ENCODE measurements around the gene PIK3CD. TPM values are rescaled to one million over a fixed set of nuclear protein-coding genes. Genes with fewer than 3 reads are reported as not detected.
A peak's percentile ranks its signal among the peaks of the same experiment; 100 is the strongest.
"Not testable (repeated sequence)": the region's sequence is repeated elsewhere in the genome, so short reads cannot be mapped to it uniquely, and the experiment has no call there.

Gene PIK3CD
- total and polyA plus RNA-seq, 9 donors, result 1.4 to 3.5 (median 2.2) TPM

DNA sequence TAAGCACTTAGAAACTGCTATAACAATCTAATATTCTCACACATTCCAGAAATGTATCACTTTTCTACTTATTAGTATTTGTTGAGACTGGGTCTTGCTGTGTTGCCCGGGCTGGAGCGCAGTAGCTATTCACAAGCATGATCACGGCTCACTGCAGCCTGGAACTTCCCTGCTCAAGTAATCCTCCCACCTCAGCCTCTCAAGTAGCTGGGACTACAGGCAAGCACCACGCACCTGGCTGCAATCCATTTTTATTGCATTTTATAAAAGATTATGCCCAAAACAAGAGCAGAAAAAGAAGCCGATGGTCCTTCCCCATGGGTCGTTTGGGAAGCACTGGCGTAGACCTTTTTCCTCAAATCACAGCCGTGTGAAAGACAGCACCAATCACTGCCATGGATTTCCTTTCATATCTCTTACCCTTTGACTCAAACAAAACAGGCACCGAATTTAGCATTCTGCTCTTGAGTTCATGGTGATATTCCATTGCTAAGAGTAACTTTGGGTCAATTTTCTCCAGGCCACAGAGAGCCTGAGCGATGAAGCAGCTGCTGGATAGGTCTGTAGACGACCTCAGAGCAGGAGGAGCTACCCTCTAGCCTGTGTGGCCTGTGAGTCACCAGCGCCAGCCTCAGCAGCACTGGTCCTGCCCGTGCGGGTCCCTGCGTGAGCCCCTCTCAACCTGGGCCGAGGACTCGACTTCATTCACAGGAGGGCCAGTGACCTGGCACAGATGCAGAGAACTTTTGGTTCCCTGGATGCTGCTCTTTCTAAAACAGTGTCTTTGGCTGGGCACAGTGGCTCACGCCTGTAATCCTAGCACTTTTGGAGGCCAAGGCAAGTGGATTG lies 80.8 kb downstream of the PIK3CD start:
- H3K9me3 ChIP-seq (replicated peaks; ENCODE audit: control insufficient read depth, low read depth, low read length), result no peaks in the 10 kb centered on the region
- no peak overlapping the region for H3K27ac ChIP-seq (ENCODE audit: low read length)
- H3K4me1 ChIP-seq (ENCODE audit: control insufficient read depth, insufficient read depth, low read length), result no peaks in the 10 kb centered on the region
- peaks cover 86% of the 10 kb centered on the region for H3K36me3 ChIP-seq (ENCODE audit: control insufficient read depth, insufficient read depth, low read length)
- DNase-seq, result no peak
- H3K4me3 ChIP-seq (ENCODE audit: low read length), result no peak overlapping the region
- H3K27me3 ChIP-seq (ENCODE audit: control insufficient read depth, insufficient read depth, low read length), result no peaks in the 10 kb centered on the region
- WGBS (ENCODE audit: insufficient coverage), result 90% methylated on average over 18 of the region's 18 CpGs

DNA sequence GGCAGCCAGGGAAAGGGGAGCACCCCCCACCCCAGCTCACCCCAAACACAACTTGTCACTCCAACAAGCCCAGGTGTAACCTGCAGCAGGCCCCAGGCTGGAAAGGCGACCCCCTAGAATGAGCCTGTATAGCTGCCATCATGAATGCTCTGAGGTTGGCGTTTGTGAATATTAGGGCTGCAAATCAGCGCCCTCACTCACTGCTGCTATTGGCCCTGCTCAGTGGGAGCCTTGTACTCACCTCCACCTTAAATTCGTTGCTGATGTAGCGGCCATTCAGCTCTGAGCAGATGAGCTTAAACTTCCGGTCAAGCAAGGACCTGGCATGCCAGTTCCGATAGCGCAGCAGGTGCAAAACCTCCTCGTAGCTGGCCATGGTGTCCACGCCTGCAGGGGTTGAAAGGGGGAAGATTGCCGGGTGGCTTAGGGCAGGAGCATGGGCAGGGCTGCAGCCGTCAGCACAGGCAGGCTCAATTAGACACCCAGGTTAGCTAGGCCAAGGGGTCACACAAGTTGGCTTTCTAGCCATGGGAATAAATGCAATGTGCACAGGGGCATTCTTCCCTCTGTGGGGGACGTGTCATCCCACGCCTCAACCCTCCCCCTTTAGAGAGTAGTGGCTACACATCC lies 81.7 kb downstream of the PIK3CD start:
- Histone ChIP-seq H3K27me3 (ENCODE audit: control insufficient read depth, insufficient read depth, low read length) (no peaks in the 10 kb centered on the region), H3K27ac (ENCODE audit: low read length) (no peak overlapping the region), H3K4me1 (ENCODE audit: control insufficient read depth, insufficient read depth, low read length) (no peaks in the 10 kb centered on the region), H3K4me3 (ENCODE audit: low read length) (no peak overlapping the region), H3K9me3 (replicated peaks; ENCODE audit: control insufficient read depth, low read depth, low read length) (no peaks in the 10 kb centered on the region), H3K36me3 (ENCODE audit: control insufficient read depth, insufficient read depth, low read length) (peaks cover 87% of the 10 kb centered on the region)
- WGBS (ENCODE audit: insufficient coverage), result 93% methylated on average over 12 of the region's 14 CpGs
- DNase-seq, result no peak

DNA sequence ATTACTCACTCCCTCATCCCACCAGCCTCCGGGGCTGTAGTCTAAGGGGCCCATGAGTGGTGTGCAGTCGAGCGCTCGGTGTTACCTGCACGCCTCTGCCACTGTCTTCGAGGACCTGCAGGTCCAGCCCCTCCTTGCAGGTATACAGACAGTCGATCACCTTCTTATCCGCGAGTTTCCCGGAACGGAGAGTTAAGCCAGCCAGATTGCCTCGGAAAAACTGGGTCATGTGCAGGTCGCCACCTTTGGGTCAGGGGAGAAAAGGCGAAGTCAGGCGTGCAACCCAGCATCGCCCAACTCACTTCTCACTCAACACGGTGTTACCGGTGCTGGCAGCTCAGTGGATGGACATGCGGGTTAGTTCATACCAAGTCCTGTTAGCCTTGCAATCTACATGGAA lies 84.3 kb downstream of the PIK3CD start:
- WGBS (ENCODE audit: insufficient coverage), result 94% methylated on average over 16 of the region's 19 CpGs
- Histone ChIP-seq H3K27me3 (ENCODE audit: control insufficient read depth, insufficient read depth, low read length) (no peaks in the 10 kb centered on the region), H3K4me1 (ENCODE audit: control insufficient read depth, insufficient read depth, low read length) (no peaks in the 10 kb centered on the region), H3K4me3 (ENCODE audit: low read length) (no peak overlapping the region), H3K36me3 (ENCODE audit: control insufficient read depth, insufficient read depth, low read length) (peaks cover 77% of the 10 kb centered on the region), H3K9me3 (replicated peaks; ENCODE audit: control insufficient read depth, low read depth, low read length) (no peaks in the 10 kb centered on the region), H3K27ac (ENCODE audit: low read length) (no peak overlapping the region)
- no peak for DNase-seq

DNA sequence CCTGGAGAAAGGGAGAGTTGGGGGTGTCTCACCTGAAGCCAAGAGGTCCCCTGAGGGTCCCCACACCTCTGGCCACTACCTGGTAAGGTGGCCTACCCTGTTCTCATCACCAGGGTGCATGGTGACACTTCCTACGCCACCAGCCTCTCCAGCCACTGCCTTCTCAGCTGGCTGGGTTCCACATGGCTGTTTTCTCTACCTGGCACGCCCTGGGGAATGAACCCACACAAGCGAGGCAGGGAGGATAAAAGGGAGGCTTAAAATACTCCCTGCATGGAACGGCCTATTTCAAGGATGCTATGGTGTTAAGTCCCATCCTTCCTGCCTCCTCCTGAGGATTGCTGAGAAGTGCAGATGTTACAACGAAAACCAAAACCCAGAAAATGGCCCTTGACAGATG lies 84.7 kb downstream of the PIK3CD start:
- 100% methylated on average over 1 of the region's 5 CpGs for WGBS (ENCODE audit: insufficient coverage)

DNA sequence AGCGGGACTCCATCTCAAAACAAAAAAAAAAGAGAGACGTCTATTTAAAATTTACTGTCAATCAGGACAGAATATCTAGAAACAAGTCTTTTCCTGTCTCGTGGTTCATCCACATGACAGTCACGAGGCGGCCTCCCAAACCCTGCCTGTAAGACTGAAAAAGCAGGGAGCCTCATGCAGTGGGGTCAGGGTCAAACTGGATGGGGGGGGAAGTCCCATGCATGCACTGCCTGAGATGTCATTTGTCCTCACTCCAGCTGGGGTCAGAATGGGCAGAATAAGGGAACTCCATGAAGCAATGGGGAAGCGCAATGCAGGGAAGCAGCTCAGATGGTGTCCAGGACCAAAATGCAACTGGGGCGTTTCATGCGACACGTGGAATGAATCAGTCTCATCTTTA lies 85.5 kb downstream of the PIK3CD start:
- H3K27me3 ChIP-seq (ENCODE audit: control insufficient read depth, insufficient read depth, low read length), result no peaks in the 10 kb centered on the region
- no peaks in the 10 kb centered on the region for H3K4me1 ChIP-seq (ENCODE audit: control insufficient read depth, insufficient read depth, low read length)
- no peak overlapping the region for H3K27ac ChIP-seq (ENCODE audit: low read length)
- DNase-seq, result peak; percentile 44
- H3K9me3 ChIP-seq (replicated peaks; ENCODE audit: control insufficient read depth, low read depth, low read length), result no peaks in the 10 kb centered on the region
- no peak overlapping the region for H3K4me3 ChIP-seq (ENCODE audit: low read length)
- peaks cover 78% of the 10 kb centered on the region for H3K36me3 ChIP-seq (ENCODE audit: control insufficient read depth, insufficient read depth, low read length)
- 80% methylated on average over 2 of the region's 9 CpGs for WGBS (ENCODE audit: insufficient coverage)

More for the DNA sequence above, 84.7 kb downstream of the PIK3CD start:
- Histone ChIP-seq H3K4me3 (ENCODE audit: low read length) (no peak overlapping the region), H3K27ac (ENCODE audit: low read length) (no peak overlapping the region), H3K27me3 (ENCODE audit: control insufficient read depth, insufficient read depth, low read length) (no peaks in the 10 kb centered on the region), H3K9me3 (replicated peaks; ENCODE audit: control insufficient read depth, low read depth, low read length) (no peaks in the 10 kb centered on the region), H3K36me3 (ENCODE audit: control insufficient read depth, insufficient read depth, low read length) (peaks cover 77% of the 10 kb centered on the region), H3K4me1 (ENCODE audit: control insufficient read depth, insufficient read depth, low read length) (no peaks in the 10 kb centered on the region)
- no peak for DNase-seq

DNA sequence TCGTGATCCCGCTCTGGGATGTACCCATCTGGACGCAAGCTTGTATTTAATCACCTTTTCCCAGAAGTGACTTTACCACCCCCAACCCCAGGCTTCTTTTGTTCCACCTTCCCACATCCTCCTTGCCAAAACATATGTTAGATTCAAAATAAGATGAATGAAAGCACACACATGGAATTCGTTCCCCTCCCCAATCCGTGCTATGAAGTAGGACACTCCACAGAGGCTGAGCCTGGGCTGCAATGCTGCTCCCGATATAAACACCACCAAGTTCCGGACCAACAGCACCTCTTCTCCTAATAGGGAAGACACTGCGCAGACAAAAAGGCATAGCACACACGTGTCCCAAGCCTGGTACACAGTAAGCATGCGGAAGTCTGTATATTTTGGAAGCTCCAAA lies 86.1 kb downstream of the PIK3CD start:
- no peak overlapping the region for H3K27ac ChIP-seq (ENCODE audit: low read length)
- no peak for DNase-seq
- no peaks in the 10 kb centered on the region for H3K9me3 ChIP-seq (replicated peaks; ENCODE audit: control insufficient read depth, low read depth, low read length)
- no peaks in the 10 kb centered on the region for H3K27me3 ChIP-seq (ENCODE audit: control insufficient read depth, insufficient read depth, low read length)
- no peaks in the 10 kb centered on the region for H3K4me1 ChIP-seq (ENCODE audit: control insufficient read depth, insufficient read depth, low read length)
- H3K36me3 ChIP-seq (ENCODE audit: control insufficient read depth, insufficient read depth, low read length), result peaks cover 74% of the 10 kb centered on the region
- 59% methylated on average over 7 of the region's 10 CpGs for WGBS (ENCODE audit: insufficient coverage)
- H3K4me3 ChIP-seq (ENCODE audit: low read length), result no peak overlapping the region

DNA sequence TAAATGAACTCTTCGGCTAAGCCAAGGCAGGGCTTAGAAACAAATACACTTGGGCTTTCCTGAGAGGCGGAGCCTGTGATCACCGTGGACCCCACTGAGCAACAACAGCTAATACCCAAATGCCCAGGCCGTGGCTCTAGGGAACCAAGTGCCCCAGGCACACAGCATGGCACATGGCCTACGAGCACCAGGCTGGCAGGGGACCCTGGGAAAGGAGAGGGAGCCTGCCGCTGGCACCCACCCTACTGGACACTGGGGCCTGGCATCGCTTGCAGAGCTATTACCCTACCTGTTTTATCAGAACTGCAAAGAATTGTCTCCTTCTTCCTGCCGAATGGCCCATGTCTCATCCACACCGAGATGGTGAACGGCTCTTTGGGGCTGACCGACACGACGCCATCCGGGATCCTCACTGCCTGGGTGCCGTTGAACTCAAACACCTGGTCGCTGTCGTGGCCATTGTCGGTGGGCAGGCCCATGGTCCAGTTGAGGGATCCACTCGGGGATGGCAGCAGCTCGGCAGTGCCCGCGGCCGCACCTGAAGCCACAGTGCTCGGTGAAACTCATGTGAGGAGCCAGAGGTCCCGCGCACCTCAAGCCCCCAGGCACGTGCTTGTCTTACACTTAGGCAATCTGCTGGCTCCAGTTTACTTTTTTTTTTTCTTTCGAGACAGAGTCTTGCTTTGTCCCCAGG lies 92.7 kb downstream of the PIK3CD start:
- WGBS (ENCODE audit: insufficient coverage), result 95% methylated on average over 22 of the region's 28 CpGs
- H3K36me3 ChIP-seq (ENCODE audit: control insufficient read depth, insufficient read depth, low read length), result peaks cover 67% of the 10 kb centered on the region
- DNase-seq, result no peak
- H3K4me3 ChIP-seq (ENCODE audit: low read length), result no peak overlapping the region
- H3K4me1 ChIP-seq (ENCODE audit: control insufficient read depth, insufficient read depth, low read length), result no peaks in the 10 kb centered on the region
- H3K9me3 ChIP-seq (replicated peaks; ENCODE audit: control insufficient read depth, low read depth, low read length), result no peaks in the 10 kb centered on the region
- H3K27me3 ChIP-seq (ENCODE audit: control insufficient read depth, insufficient read depth, low read length), result no peaks in the 10 kb centered on the region
- H3K27ac ChIP-seq (ENCODE audit: low read length), result no peak overlapping the region

DNA sequence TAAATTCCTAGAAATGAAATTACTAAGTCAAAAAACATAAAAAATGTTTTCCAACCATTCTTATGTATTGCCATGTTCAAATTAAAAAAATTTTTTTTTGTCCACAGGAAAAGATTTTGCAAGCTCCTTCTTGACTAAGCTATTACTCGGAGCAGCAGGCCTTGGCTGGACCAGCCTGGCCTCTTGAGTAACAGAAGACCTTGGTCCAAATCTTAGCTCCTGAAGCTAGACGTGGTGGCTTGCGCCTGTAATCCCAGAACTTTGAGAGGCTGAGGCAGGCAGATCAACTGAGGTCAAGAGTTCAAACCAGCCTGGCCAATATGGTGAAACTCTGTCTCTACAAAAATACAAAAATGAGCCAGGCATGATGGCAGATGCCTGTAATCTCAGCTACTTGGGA lies 94.7 kb downstream of the PIK3CD start:
- WGBS (ENCODE audit: insufficient coverage), result 79% methylated on average over 2 of the region's 3 CpGs
- peaks cover 68% of the 10 kb centered on the region for H3K36me3 ChIP-seq (ENCODE audit: control insufficient read depth, insufficient read depth, low read length)

DNA sequence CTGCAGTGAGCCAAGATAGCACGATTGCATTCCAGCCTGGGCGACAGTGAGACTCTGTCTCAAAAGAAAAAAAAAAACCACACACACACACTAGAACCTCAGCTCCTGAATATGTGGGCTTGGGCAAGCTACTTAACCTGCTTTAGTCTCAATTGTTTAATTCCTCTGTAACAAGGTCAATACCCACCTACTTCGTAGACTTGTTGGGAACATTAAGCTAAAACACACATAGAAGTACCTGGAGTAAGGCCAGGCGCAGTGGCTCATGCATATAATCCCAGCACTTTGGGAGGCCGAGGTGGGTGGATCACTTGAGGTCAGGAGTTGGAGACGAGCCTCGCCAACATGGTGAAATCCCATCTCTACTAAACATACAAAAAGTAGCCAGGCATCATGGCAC lies 95.1 kb downstream of the PIK3CD start:
- Histone ChIP-seq H3K36me3 (ENCODE audit: control insufficient read depth, insufficient read depth, low read length) (peaks cover 66% of the 10 kb centered on the region), H3K27ac (ENCODE audit: low read length) (no peak overlapping the region), H3K4me1 (ENCODE audit: control insufficient read depth, insufficient read depth, low read length) (no peaks in the 10 kb centered on the region), H3K9me3 (replicated peaks; ENCODE audit: control insufficient read depth, low read depth, low read length) (no peaks in the 10 kb centered on the region), H3K4me3 (ENCODE audit: low read length) (no peak overlapping the region), H3K27me3 (ENCODE audit: control insufficient read depth, insufficient read depth, low read length) (no peaks in the 10 kb centered on the region)
- DNase-seq, result no peak
- WGBS (ENCODE audit: insufficient coverage), result 60% methylated on average over 1 of the region's 7 CpGs

More for the DNA sequence above, 94.7 kb downstream of the PIK3CD start:
- no peaks in the 10 kb centered on the region for H3K4me1 ChIP-seq (ENCODE audit: control insufficient read depth, insufficient read depth, low read length)
- no peak for DNase-seq
- no peaks in the 10 kb centered on the region for H3K9me3 ChIP-seq (replicated peaks; ENCODE audit: control insufficient read depth, low read depth, low read length)
- H3K4me3 ChIP-seq (ENCODE audit: low read length), result no peak overlapping the region
- H3K27me3 ChIP-seq (ENCODE audit: control insufficient read depth, insufficient read depth, low read length), result no peaks in the 10 kb centered on the region
- no peak overlapping the region for H3K27ac ChIP-seq (ENCODE audit: low read length)

DNA sequence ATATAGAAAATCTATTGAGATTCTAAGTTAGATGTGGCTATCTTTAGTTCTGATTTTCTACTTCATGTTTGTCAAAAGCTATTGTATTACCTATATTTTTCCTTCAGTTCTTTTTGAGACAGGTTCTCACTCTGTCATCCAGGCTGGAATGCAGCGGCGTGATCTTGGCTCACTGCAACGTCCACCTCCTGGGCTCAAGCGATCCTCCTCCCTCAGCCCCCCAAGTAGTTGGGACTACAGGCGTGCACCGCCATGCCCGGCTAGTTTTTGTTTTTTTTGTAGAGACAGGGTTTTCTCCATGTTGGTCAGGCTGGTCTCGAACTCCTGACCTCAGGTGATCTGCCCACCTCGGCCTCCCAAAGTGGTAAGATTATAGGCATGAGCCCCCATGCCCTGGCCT lies 96.9 kb downstream of the PIK3CD start:
- not testable (repeated sequence) for H3K4me1 ChIP-seq (ENCODE audit: control insufficient read depth, insufficient read depth, low read length); H3K4me3 ChIP-seq (ENCODE audit: low read length); DNase-seq; H3K9me3 ChIP-seq (replicated peaks; ENCODE audit: control insufficient read depth, low read depth, low read length); H3K27ac ChIP-seq (ENCODE audit: low read length); H3K27me3 ChIP-seq (ENCODE audit: control insufficient read depth, insufficient read depth, low read length)
- WGBS (ENCODE audit: insufficient coverage), result no CpG with 5 or more reads among the region's 9 CpGs
- peaks cover 64% of the 10 kb centered on the region for H3K36me3 ChIP-seq (ENCODE audit: control insufficient read depth, insufficient read depth, low read length)

Data from muscle of leg (tissue), 11 donors.